CD4-positive, alpha-beta T cell treated with Interleukin-15 for 4 hours (primary cell): ENCODE data around the gene SEPTIN8.
"Not testable (repeated sequence)": the region's sequence is repeated elsewhere in the genome, so short reads cannot be mapped to it uniquely, and the experiment has no call there.

Source experiments
- DNase-seq: peaks from one replicate; pipeline ENCODE4 v3.0.0-alpha.2; 2020; ENCODE audit warnings: low spot score

SEPTIN8 gene

DNA sequence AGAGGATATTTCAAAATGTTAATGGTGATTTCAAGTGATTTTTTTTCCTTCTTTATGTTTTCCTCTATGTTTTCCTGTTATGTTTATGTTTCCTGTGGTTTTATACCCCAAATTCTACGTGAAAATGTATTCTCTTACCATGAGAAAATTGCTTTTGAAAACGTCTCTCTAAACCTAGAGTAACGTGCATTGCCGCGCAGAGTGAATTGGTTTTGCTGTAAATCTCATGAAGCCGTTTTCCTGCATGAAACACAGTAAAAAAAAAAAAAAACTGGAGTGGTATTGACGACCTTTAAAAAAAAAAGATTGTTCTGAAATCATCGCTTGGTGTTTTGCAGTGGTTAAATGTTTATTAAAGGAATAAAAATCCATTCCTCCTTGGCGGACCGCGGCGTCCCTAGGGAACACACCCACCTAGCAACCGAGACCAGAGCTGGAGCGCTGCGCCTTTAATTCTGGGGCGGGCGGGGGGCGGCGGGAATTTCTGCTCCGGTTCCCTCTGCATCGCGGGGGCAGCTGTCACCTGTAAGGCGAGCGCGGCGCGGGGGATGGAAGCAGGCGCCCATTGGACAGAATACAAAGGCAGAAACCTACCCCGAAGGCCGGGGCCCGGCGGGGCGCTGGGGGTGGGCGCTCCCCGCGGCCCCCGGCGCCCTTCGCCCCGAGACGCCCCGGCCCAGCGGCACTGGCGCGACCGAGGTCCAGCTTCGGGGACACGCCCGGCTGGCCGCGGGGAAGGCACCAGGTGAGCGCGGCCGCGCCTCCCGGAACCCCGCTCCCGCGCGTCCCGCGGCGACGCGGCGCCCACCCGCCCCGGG, 36.0 kb upstream of the SEPTIN8 start, which contains the start of gene SOWAHA:
SOWAHA (plus strand) TSS at position 522 of the 818 bp plus-strand sequence. CDS start 320 bp downstream, outside the sequence.
- no peak for DNase-seq

DNA sequence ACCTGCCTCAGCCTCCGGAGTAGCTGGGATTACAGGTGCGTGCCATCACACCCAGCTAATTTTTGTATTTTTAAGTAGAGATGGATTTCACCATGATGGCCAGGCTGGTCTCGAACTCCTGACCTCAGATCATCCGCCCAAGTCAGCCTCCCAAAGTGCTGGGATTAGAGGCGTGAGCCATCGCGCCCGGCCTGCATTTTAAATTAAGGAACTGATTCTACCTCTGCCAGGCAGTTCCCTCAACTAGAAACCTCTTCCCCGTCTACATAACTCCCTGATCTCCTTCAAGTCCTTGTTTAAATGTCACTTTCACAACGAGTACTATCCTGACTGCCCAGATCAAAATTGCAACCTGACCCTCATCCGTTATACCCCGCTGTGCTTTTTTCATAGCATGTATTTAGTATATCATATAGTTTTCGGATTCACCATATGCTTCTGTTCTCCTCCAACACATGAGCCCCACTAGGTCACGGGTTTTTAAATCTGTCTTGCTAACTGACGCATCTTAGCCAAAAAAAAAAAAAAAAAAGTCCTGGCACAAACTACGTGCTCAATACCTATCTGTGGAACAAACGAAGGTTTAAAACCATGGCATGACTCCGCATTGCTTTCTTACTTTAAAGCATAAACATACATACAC, 35.2 kb upstream of the SEPTIN8 start:
- no peak for DNase-seq

DNA sequence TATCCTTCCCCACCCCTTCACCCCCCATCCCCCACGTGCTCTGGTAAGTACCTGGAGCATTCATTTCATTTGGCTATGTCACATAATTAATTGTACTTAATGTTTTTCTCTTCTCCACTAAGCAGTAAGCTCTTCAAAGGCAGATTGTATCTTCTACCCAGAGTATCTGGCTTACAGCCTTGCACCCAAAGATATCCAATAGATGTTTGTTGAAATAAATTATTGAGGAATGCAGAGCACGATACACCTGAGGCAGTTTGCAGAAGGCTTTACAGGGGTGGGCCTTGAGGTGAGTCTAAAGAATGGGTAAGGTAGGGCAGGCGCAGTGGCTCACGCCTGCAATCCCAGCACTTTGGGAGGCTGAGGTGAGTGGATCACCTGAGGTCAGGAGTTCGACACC, 33.6 kb upstream of the SEPTIN8 start:
- DNase-seq: no peak

DNA sequence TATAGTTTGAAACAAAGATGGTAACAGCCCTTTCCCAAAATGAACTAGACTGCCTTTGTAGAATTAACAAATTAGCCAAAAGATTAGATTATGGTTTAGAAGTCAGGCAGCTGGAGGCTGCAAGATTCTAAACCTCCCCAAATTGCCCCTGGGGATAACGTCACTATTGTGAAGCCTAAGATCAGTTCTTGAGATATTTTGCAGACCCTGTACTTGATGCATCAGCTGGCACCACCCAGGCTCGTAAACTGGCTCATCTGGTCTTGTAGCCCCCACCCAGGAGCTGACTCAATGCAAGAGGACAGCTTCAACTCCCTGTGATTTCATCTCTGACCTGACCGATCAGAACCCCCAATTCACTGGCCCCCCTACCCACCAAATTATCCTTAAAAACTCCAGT, 31.8 kb upstream of the SEPTIN8 start:
- DNase-seq: no peak

DNA sequence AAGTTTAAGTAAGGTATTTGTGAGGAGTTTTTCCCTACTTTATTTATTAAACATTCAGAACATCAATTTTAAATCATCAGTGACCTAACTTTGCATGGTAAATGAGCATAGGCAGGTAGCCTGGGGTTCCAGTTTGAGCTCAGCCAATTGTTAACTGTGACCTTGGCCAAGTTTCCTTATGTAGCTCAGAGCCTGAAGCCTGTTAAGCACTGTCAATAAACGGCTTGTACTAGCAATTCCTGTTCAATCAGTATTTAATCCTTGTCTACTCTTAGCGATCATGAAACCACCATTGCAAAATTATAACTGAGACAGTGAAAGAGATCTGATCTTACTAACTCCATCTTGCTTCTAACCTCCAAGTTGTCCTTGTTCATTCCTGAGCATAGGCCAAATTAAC, 31.4 kb upstream of the SEPTIN8 start:
- no peak for DNase-seq

DNA sequence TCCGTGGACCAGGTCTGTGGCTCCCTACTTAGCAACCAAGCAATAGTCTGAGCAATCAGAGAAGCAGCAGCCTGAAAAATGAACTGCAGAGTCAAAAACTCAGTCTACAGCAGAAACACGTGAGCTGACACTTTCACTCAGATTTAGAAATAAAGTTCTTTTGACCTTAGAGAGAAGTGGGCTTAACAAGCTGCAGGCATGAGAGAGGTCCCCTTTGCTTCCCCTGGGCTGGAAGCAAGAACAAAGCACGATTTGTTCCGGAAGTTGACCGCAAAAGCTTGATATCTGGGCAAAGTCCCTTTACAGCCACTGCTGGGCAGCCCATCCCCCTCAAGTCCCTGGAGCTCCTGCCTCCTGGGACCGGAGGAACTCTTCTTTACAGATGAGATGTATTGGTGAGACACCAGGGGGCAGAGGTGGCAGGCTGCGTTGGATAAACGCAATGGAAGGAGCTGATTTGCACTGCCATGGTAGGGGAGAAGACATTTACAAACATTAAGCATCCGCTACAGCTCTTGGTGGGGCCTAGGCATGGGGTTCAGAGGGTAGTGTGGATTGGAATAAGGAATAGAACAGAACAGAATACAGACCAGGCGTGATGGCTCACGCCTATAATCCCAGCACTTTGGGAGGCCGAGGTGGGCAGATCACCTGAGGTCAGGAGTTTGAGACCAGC, 30.3 kb upstream of the SEPTIN8 start:
- DNase-seq: no peak

DNA sequence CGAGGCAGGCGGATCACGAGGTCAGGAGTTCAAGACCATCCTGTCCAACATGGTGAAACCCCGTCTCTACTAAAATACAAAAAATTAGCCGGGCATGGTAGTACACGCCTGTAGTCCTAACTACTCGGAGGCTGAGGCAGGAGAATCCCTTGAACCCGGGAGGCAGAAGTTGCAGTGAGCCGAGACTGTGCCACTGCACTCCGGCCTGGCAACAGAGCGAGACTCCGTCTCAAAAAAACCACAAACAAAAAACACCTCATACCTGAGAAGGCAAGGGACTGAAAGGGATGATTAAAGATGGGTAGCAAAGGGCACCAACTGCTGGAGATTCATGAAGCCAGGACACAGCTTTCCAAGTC, 29.7 kb upstream of the SEPTIN8 start:
- not testable (repeated sequence) for DNase-seq

DNA sequence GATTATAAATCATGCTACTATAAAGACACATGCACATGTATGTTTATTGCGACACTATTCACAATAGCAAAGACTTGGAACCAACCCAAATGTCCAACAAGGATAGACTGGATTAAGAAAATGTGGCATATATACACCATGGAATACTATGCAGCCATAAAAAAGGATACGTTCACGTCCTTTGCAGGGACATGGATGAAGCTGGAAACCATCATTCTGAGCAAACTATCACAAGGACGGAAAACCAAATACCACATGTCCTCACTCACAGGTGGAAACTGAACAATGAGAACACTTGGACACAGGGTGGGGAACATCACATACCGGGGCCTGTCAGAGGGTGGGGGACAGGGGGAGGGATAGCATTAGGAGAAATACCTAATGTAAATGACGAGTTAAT, 28.8 kb upstream of the SEPTIN8 start:
- DNase-seq: not testable (repeated sequence)

DNA sequence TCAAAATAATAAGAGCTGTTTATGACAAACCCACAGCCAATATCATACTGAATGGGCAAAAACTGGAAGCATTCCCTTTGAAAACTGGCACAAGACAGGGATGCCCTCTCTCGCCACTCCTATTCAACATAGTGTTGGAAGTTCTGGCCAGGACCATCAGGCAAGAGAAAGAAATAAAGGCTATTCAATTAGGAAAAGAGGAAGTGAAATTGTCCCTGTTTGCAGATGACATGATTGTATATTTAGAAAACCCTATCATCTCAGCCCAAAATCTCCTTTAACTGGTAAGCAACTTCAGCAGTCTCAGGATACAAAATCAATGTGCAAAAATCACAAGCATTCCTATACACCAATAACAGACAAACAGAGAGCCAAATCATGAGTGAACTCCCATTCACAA, 27.2 kb upstream of the SEPTIN8 start:
- DNase-seq: not testable (repeated sequence)

DNA sequence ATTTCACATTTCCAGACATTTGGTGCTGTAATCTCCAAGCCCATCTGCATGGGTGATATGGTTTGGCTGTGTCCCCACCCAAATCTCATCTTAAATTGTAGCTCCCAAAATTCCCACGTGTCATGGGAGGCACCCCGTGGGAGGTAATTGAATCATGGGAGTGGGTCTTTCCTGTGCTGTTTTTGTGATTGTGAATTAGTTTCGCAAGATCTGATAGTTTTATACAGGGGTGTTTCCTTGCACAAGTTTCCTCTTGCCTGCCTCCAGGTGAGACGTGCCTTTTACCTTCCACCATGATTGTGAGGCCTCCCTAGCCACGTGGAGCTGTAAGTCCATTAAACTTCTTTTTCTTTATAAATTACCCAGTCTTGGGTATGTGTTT, 25.6 kb upstream of the SEPTIN8 start:
- DNase-seq: not testable (repeated sequence)

DNA sequence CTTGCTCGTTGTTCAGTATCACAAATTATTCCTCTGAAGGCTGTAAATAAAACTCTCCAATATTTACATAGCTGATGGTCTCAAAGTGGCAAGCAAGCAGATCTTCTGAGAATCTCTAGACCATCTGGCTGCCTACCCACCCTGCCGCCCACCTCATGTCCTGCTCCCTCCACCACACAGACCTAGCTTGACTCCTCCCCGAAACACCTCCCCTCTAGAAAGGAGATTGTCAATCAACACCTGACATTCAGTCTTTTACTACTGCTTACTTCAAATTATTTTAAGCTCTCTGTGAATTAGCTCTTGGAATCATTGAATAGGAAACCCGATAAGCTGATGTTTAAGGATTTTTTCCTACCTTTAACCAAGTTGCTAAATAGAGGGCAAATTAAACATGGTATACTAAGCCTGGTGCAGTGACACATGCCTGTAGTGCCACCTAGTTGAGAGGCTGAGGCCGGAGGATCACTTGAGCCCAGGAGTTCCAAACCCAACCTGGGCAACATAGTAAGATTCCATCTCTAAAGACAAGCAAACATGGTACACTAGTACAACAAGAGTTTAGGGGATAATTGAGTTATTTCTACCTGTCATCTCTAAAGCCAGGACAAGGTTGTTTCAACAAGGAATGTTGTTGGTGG, 25.1 kb upstream of the SEPTIN8 start:
- no peak for DNase-seq

DNA sequence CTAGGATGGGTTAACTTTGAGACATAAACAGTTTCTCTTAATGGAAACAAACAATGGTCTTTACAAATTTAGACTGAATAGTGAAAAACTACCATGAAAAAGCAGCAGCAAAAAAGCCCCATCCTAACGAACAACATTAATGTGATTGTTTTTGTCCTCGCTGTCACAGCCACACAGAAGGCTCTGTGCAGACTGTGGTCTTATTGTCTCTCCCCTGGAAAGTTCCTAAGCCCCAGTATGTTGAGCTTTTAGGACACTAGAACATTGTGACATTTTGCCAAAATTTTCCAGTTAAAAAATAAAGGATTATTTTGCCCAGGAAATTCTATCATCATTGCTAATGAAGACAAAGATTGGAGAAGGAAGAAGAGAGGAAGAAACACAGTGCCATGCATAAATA, 23.5 kb upstream of the SEPTIN8 start:
- DNase-seq: no peak

DNA sequence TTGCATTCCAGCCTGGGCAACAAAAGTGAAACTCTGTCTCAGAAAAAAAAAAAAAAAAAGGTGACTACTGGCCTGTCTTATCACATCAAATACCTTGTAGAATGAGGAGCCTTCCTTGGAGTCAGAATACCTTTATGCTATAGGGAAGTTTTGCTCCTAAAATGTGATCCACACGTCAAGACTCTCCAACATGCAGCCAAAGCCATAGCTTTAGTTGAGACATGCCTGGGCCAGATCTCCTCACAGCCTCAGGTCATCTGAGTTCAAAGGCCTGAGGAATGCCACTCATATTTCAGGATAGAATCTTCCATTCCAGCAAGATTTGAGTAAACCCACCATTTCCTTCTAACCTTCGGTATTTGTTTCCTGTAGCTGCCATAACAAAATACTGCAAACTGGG, 22.4 kb upstream of the SEPTIN8 start:
- DNase-seq: no peak

DNA sequence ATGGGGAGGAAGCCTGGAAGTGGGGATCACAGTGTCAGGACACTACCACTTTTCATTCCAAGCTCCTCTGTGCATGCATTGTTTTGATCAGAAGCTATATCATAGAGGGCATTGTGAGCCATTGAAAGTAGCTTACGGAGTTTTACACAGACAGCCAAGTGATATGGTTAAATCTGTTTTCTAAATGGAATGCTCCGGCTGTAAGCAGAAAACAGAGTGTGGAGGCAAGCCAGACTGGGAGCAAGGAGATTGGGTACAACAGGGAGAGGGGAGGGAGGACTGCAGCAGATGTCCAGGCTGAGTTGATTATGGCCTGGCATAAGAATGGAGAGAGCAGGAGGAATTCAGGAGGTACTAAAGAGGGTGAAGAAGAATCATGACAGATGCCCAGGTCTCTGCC, 20.6 kb upstream of the SEPTIN8 start:
- DNase-seq: no peak

DNA sequence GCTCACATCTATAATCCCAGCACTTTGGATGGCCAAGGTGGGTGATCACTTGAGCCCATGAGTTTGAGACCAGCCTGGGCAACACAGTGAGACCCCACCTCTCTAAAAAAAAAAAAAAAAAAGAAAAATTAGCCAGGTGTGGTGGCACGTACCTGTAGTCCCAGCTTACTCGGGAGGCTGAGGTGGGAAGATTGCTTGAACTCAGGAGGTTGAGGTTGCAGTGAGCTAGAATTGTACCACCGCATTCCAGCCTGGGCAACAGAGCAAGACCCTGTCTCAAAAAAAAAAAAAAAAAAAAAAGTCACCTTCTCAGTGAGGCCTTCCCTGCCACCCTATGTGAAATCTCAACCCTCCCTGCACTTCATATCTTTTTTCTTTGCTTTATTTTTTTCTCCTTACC, 14.0 kb upstream of the SEPTIN8 start:
- no peak for DNase-seq

DNA sequence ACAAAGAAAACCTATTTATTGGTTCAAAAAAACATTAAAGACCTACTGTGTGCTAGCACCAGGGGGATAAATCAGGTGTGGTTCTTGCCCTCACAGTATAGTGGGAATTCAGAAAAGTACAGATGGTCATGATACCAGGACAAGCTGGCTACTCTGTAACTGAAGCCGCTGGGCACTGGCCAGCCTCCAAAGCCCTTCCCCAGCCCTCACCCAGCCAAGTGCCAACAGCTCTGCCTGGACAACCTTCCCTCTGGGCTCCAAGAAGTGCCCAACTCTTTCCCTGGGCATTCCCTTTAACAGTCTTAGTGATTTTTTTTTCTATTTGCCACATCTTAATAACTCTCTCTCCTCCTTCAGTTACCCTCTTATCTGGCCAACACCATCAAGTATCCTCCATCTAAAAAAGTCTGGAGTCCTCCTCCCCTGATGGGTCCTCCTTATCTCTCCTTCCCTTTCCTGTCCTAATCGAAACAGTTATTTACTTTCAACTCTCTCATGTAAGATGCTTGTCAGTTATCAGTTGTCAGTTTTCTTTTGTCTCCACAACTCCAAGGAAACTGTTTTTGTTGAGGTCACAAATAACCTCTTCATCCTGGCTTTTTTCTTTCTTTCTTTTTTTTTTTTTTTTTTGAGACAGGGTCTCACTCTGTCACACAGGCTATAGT, 13.3 kb upstream of the SEPTIN8 start:
- DNase-seq: no peak

DNA sequence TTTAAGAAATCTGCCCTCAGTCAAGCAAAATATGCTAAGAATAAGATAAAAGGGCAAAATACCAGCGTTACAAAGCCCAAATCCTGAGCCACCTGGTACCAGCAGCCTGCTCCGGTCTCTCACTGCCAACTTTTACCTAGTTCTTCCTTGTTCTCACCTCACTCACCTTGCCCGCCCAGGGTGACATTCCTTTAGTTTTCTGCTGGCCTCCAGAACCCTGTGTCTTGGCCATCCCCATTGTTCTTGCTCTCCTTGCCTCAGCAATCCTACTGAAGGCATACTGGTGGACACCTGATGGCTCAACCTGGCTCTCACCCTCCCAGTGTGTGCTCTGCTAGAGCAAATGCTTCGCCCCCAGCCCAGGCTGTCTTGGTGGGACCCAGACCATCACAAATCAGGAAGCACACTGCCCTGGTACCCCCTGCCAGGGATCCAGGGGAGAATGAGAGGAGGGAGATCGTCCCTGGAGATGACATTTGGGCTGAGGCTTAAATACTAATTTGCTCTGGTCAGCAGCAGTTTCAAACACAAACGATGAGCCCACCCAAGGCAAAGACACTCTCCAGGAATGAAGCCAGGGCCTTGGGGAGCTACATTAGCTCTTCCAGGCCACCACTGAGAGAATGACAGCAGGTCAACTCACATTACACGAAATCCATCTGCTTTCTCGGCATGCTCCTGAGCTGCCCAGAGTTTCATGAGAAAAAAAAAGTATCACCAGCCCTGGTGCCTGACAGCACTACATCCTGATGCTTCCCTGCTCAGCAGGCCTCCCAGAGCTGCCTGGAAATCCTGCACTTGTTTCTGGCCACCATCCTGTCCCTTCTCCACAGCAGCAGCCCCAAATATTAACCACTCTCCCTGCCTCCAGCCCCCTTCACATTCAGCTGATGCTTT, 12.2 kb upstream of the SEPTIN8 start:
- no peak for DNase-seq

DNA sequence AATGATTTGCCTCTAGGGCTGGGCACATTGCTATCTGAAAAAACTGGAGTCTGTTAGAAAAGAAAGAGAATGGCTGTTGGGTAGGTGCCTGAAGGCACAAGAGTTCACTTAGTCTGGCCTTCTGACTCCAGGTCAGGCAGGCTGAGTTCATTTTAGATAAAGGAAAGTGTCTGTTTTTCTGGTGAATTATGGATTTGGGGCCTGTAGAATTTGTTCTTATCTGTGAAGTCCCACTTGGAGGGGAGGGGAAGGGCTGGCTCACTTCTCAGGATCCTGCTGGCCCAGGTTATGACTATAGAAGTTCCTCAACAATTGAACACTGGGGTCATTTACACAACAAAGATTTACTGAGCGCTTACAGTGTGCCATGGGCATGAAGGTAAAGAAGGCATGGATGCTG, 11.5 kb upstream of the SEPTIN8 start:
- no peak for DNase-seq

DNA sequence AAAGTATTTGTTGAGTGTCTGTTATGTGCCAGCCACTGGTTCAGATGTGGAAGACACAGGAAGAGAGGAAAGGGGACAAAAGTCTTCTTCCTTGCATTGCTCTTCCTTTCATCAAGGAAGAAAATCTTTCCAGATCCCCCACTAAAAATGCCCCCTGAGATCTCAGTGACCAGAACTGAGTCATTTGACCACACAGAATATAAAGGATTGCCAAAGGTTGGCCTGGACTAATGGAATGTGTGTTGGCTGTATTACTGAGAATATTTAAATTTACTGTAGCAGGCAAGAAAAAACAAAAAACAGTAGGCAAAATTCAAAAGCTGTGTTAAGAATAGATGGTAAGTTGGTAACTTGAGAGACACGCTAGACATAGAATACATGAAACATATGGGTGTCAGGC, 10.0 kb upstream of the SEPTIN8 start:
- DNase-seq: no peak

DNA sequence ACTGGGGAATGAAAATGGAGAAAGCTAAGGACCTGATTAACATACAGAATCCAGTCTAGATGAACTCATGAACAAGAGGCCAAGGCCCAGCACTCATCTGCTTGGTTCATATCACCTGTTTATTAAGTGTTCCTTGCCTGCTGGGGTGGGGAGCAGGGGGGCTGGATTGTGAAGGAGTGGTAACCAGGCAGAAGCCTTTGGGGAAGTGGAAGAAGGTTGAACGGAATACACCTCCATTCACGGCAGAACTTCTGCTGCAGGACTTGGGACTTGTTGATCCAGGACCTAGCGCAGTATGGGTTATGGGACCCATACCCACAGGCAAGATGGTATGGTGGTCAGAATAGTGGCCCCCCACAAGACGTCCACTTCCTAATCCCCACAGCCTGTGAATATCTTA, 8.8 kb upstream of the SEPTIN8 start:
- DNase-seq: no peak

DNA sequence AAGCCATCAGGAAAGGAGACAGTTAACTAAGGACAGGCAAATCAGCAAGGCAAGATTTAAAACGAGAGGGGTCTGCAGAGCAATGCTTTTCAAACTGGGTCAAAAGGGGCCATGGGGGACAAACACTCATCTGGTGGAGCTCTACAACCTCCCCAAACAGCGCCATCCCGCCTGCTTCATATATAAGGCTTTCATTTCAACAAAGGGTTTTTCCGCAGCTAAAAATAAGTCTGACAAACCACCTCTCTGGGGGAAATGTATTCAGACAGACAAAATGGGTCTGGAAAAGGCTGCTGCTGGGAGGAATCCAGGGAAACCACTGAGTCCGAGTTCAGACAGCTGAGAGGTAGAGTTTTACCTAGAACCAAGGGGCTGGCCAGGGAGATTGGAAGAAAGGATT, 8.3 kb upstream of the SEPTIN8 start:
- DNase-seq: no peak
